Erythroblast (primary cell): ENCODE measurements around the gene SH3BP5.

Source experiments
- GATA1 ChIP-seq: IDR thresholded peaks from 2 replicates; pipeline ENCODE4 v1.6.1; 2011; ENCODE audit warnings: low read depth, mild to moderate bottlenecking, control low read depth, low read length, moderate library complexity
- POLR2A ChIP-seq: IDR thresholded peaks from 2 replicates; pipeline ENCODE4 v1.6.1; 2011; ENCODE audit warnings: mild to moderate bottlenecking, low read length

DNA sequence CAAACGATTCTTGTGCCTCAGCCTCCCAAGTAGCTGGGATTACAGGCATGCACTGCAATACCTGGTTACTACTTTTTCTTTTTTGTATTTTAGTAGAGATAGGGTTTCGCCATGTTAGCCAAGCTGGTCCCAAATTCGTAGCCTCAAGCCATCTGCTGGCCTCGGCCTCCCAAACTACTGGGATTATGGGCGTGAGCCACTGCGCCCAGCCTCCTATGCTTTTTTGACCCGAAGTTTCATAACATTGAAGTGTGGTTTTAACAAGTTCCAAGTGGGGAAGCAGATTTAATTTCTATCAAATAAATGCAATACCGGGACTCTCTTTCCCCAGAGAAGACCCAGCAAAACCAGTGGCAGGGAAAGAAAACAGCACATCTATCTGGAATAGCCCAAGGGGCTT is 13.7 kb downstream of the SH3BP5 start:
- TF ChIP-seq POLR2A: no peak
- no peak for TF ChIP-seq GATA1
